GM12873 (cell line): Measurements from ENCODE around the gene TMEM213.

Source experiments
- TF ChIP-seq, protein P1 (sequence below): IDR thresholded peaks from 2 replicates; pipeline ENCODE4 v1.5.1; 2012; ENCODE audit warnings: low read depth, mild to moderate bottlenecking, moderate library complexity, low read length, control low read depth; ENCODE audit not compliant: insufficient read depth; ENCODE audit errors: missing control alignments

The TMEM213 gene

DNA sequence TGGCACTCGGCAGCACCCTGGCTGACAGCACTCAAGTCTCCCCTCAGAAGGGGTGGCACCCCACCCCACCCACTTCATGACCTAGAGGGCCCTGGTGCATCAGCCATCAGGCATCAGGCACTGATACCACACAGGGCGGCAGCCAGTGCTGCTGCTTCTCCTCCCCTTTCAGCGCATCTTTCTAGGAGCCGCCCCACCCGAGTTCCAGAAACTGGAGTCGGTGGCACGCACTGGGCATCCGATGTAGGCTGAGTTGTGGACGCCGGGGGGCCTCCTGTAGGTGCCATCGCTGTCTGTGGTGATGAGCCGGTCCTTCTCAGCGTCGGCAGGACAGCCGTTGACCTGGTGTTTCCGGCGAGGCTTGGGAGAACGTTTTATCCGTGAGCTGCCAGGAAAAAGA, 70.0 kb downstream of the TMEM213 start:
- TF ChIP-seq, protein P1, sequence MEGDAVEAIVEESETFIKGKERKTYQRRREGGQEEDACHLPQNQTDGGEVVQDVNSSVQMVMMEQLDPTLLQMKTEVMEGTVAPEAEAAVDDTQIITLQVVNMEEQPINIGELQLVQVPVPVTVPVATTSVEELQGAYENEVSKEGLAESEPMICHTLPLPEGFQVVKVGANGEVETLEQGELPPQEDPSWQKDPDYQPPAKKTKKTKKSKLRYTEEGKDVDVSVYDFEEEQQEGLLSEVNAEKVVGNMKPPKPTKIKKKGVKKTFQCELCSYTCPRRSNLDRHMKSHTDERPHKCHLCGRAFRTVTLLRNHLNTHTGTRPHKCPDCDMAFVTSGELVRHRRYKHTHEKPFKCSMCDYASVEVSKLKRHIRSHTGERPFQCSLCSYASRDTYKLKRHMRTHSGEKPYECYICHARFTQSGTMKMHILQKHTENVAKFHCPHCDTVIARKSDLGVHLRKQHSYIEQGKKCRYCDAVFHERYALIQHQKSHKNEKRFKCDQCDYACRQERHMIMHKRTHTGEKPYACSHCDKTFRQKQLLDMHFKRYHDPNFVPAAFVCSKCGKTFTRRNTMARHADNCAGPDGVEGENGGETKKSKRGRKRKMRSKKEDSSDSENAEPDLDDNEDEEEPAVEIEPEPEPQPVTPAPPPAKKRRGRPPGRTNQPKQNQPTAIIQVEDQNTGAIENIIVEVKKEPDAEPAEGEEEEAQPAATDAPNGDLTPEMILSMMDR: no peak

DNA sequence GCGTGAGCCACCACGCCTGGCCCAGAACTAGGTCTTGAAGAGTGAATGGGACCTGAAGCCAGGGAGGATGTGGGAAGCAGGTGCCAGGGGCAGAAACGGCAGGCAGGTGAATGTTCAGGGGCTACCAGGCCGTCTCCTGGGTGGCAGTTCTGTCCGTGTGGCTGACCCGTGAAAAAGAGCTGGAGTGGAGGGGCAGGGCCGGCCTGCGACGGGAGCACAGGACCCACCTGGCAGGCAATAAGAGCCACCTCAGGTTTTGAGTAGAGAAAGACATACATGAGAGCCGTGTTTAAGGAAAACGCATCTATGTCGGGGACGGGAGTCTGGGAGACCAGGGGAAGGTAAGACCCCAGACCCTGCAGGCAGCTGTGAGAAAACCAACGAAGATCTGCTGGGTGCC, 70.9 kb downstream of the TMEM213 start:
- TF ChIP-seq, protein P1: no peak

DNA sequence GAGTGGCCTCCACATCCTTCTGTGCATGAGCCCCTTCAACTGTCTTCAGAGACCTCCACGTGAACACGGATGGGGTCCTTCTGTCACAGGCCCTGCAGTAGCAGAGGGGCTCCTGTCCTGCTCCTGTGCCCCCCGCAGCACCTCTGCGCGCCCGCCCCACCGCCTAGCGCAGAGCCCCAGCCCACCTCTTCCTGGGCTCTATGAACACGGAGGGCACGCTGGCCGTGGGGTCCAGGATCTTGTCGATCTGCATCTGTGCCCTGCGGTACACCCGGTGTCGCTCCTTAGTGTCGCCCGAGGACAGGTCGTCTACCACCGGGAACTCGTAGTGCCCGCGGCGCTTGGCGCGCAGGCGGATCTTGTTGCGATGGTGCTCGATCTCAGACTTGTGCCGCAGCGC, 71.6 kb downstream of the TMEM213 start:
- TF ChIP-seq, protein P1: no peak

DNA sequence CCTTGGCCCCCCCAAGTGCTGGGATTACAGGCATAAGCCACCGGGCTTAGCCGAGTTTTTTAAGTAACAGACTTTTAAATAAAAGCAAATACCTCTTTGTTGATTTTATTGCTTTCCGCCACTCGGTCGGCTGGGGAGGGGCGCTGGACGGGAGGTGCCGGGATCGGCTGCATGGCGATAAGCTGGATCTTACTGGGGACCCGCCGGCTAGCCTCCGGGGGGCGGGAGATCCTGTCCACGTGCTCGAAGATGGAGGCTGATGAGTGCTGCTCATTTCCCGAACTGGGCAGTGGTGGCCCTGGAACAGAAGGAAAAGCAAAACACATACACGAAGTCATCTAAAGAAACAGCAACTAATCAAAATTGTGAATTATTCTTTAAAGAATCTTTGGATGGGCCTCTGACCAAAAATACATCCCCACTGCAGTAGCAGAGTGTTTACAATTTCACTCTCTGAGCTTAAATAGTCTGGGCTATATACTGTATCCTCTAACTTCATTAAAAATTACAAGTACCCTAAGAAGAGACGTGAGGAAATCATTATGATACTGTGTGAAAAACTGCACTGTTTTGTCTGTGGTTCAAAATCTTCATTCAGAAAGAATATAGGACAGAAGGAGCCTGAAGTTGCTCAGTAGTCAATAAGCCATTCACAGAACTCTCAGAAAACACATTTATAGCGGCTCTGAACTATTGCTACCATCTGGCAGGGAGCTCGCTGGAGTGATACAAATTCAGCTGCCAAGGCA, 73.4 kb downstream of the TMEM213 start:
- TF ChIP-seq, protein P1: no peak

DNA sequence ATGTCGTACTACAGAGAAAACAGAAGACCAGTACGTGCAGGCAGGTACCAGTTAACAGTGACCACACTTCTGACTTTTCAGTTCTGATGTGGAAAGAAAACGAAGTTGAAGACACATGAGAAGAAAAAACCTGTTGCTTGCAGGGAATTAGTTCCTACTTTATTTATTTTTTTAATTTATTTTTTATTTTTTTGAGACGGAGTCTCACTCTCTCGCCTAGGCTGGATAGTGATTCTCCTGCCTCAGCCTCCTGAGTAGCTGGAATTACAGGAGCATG, 74.0 kb downstream of the TMEM213 start:
- TF ChIP-seq, protein P1: no peak

DNA sequence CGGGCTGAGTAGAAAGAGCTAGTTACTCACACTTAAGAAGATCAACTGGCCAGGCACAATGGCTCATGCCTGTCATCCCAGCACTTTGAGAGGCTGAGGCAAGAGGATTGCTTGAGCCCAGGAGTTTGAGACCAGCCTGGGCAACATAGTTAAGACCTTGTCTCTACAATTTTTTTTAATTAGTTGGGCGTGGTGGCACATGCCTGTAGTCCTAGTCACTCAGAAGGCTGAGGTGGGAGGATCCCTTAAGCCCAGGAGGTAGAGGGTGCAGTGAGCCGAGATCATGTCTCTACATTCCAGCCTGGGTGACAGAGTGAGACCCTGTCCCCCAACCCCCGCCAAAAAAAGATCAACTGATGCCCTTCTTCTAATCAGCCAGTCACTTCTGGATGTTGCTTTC, 74.8 kb downstream of the TMEM213 start:
- TF ChIP-seq, protein P1: no peak

DNA sequence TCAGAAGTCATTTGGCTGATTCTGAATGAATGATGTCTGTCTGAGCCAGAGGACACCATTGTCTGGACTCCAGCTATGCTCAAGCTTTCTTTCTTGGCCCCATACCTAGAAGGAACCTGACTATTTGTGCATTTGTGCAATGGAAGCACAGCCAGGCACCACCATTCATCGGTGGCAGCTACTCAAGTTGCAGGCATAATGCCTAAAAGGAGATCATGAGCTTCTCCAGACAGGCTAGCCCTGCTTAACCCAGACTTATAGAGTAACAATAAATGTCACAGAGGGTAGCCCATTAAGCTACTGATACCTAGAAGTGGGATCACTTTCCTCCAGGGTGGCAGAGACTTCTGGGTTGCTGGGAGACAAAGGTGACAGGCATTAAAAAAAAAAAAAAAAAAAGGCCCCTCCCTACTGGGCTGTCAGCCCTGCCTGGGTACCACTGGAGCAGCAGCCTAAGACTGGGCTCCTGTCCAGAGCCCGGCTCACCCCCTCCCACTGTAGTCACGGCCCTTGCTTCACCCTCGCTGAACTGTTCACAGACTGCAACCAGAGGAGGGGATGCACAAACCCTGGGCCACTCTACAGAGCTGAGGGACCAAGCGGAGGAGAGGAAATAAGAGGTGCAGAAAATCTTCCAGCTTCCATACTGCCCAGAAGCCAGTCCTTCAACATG, 75.6 kb downstream of the TMEM213 start:
- TF ChIP-seq, protein P1: no peak
